Colonic mucosa (tissue), 4 donors: ENCODE measurements around the gene ADGRF4. TPM values are rescaled to one million over a fixed set of nuclear protein-coding genes. Genes with fewer than 3 reads are reported as not detected.

ENCODE experiments used
- DNase-seq: peaks from one replicate; pipeline ENCODE4 v3.0.0-alpha.2; 2020
- H3K27ac ChIP-seq: fragments of 200-600 bp; one replicate; pipeline ENCODE4 v1.8.0; 2021
- H3K27me3 ChIP-seq: fragments of 200-600 bp; one replicate; pipeline ENCODE4 v1.8.0; 2021
- H3K36me3 ChIP-seq: fragments of 200-600 bp; one replicate; pipeline ENCODE4 v1.8.0; 2021
- H3K4me1 ChIP-seq: fragments of 200-600 bp; one replicate; pipeline ENCODE4 v1.8.0; 2021; ENCODE audit warnings: mild to moderate bottlenecking
- H3K4me3 ChIP-seq: fragments of 200-600 bp; one replicate; pipeline ENCODE4 v1.8.0; 2021
- H3K9ac ChIP-seq, 2 donors: one replicate each; pipeline ENCODE4 v1.7.0; 2013; ENCODE audit warnings: control low read depth in 2 of 2, low read depth in 2 of 2, low read length in 2 of 2
- H3K9me3 ChIP-seq: fragments of 200-600 bp; one replicate; pipeline ENCODE4 v1.8.0; 2021
- intact Hi-C: fragments of 100-400 bp; cut with DNase I; formaldehyde crosslinking; loops from one replicate; pipeline ENCODE4 v1.14.1; 2022
- total RNA-seq, 2 donors: library from RNA; stranded (reverse); fragmentation: NEBNext Ultra II Directional in 1 of 2; extraction: Animal tissue kit (Norgen Biotek cat#: 25700) in 1 of 2; gene quantifications; one replicate each; pipeline ENCODE4 v1.2.1, GENCODE V29; 2021
- TF ChIP-seq, protein P1 (sequence below): fragments of 200-600 bp; IDR thresholded peaks from one replicate; pipeline ENCODE4 v1.8.0; 2022; ENCODE audit warnings: antibody characterized with exemption, mild to moderate bottlenecking
- donor health status: healthy.
- donor health status: DM: no; HTN: no; CAD: no.
- donor health status: DM: no; HTN: no; CAD: no.

The ADGRF4 gene
- total RNA-seq, 2 donors from 2014 or later = 1.6 to 1.9 TPM

DNA sequence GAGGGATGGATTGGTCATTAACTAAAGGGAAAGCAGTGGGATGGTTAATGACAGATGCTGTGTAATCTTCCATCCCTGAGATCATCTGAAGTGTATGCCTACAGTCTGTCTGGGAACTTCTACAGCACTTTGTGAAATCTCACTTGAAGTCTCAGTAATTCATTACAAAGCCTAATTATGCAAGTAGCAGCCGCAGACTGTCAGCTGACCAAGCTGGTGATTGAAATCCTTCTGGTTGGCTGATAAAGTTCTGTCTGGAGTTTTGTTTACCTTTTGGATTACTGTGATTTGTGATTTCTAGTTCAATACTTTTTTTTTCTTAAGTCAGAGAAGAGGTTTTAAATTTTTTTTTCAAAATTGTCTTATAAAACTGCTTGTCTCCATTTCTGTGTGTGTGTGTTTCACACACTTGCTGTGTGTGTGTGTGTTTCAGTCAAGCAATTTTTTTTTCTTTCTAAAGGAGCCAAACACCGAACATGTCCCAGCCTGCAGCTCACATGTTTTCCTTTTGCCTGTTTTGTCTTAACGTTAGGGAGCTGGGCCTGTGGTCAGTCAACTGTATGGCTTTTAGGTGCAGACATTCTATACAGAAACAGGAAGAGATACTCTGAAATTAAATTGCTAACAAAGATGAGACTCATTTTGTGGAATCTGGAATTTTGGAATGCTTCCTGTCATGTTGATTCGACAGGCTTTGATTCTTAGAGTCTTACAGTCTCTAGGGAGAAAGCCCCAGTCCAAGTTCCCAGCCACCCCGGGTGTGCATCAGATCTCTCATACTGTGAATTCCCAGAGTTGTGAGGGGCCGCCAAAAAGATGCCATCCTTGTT, 28.5 kb upstream of the ADGRF4 start:
- DNase-seq = no peak
- Histone ChIP-seq H3K9ac (no peak overlapping the region), H3K27ac (no peak overlapping the region), H3K9me3 (no peaks in the 10 kb centered on the region), H3K27me3 (no peaks in the 10 kb centered on the region), H3K4me3 (no peak overlapping the region), H3K4me1 (no peaks in the 10 kb centered on the region), H3K36me3 (no peaks in the 10 kb centered on the region)
- TF ChIP-seq, protein P1, sequence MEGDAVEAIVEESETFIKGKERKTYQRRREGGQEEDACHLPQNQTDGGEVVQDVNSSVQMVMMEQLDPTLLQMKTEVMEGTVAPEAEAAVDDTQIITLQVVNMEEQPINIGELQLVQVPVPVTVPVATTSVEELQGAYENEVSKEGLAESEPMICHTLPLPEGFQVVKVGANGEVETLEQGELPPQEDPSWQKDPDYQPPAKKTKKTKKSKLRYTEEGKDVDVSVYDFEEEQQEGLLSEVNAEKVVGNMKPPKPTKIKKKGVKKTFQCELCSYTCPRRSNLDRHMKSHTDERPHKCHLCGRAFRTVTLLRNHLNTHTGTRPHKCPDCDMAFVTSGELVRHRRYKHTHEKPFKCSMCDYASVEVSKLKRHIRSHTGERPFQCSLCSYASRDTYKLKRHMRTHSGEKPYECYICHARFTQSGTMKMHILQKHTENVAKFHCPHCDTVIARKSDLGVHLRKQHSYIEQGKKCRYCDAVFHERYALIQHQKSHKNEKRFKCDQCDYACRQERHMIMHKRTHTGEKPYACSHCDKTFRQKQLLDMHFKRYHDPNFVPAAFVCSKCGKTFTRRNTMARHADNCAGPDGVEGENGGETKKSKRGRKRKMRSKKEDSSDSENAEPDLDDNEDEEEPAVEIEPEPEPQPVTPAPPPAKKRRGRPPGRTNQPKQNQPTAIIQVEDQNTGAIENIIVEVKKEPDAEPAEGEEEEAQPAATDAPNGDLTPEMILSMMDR = no peak
- intact Hi-C loops = no loop called here

DNA sequence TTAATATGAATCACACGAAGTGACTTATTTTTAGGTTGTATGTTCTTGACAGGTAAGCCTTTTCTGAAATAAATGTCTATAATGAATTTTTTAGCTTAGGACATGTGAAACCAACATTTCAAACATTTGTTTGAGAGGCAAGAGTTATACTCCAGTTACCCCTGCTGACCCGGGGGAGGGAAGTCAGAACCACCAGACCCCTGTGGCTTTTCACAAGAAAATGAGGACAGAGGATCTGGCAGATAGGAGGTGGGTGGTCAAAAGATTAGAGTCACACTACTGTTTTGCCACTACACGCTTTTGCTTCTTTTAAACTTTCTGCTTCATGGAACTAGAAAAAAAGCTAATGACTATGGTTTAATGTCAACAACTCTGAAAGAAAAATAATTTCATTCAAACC, 27.5 kb upstream of the ADGRF4 start:
- no peak overlapping the region for H3K27ac ChIP-seq
- H3K4me3 ChIP-seq = no peak overlapping the region
- H3K36me3 ChIP-seq = no peaks in the 10 kb centered on the region
- intact Hi-C loops = no loop called here
- H3K9ac ChIP-seq = no peak overlapping the region
- no peaks in the 10 kb centered on the region for H3K27me3 ChIP-seq
- TF ChIP-seq, protein P1 = no peak
- DNase-seq = no peak
- no peaks in the 10 kb centered on the region for H3K4me1 ChIP-seq
- H3K9me3 ChIP-seq = no peaks in the 10 kb centered on the region

DNA sequence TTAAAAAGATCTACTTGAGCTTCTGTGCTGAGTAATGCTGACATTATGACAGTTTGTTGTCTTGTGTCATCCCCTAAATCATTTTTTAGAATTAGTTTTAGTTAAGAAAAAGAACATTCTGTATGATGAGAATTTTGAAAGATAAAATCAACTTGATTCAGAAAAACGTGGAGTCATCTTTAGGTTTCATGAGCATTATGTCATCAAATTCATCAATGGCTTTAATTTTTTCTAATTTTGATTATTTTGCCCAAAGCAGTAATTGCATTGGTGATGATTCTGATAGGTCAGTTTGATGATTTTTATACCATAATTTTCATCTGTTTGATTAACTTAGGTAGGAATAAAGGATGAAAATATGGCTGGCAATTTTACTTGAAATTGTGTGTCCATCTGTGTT, 26.6 kb upstream of the ADGRF4 start:
- intact Hi-C loops = no loop called here
- Histone ChIP-seq H3K27me3 (no peaks in the 10 kb centered on the region), H3K27ac (no peak overlapping the region), H3K4me3 (no peak overlapping the region), H3K36me3 (no peaks in the 10 kb centered on the region), H3K9me3 (no peaks in the 10 kb centered on the region), H3K4me1 (no peaks in the 10 kb centered on the region), H3K9ac (no peak overlapping the region)
- TF ChIP-seq, protein P1 = no peak
- DNase-seq = no peak

DNA sequence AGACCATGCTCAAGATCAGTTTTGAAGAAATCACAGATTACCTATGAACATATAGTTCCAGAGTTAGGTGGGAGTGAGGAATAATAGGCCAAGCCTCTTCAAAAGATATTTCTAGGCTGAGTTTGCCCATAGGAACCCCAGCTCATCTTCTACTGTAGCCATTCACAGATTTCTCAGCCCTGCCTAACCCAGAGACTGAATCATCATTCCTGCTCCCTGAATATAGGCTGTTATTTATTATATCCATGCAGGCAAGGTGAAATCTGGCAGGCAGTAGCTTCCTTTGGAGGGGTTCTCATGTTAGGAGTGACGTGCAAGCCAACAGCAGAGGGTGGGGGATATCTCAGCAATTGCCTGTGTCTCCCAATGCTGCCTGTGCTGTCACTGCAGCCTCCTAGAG, 25.6 kb upstream of the ADGRF4 start:
- Histone ChIP-seq H3K9me3 (no peaks in the 10 kb centered on the region), H3K27ac (no peak overlapping the region), H3K36me3 (no peaks in the 10 kb centered on the region), H3K9ac (no peak overlapping the region), H3K4me1 (no peaks in the 10 kb centered on the region), H3K27me3 (no peaks in the 10 kb centered on the region), H3K4me3 (no peak overlapping the region)
- TF ChIP-seq, protein P1 = no peak
- DNase-seq = no peak
- intact Hi-C loops = no loop called here

DNA sequence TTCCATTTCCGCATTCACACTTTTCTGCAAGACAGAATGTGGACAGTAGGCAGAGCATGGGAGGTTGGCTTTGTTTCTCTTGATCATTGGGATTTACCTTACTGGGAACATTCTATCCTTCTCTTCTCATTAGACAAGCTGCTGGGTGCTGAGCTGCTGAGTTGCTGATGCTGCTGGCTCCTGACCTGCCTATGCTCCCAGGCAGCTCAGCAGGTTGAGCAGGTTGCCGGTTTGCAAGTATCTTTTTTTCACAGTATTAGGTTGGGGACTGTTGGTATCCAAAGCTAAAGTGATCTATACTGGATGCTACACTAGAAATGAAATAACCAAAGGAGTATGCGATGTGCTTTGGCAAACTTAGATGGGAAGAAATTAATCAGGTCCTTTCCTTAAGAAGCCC, 23.7 kb upstream of the ADGRF4 start:
- H3K36me3 ChIP-seq = no peaks in the 10 kb centered on the region
- intact Hi-C loops = no loop called here
- H3K4me1 ChIP-seq = no peaks in the 10 kb centered on the region
- no peaks in the 10 kb centered on the region for H3K27me3 ChIP-seq
- no peaks in the 10 kb centered on the region for H3K9me3 ChIP-seq
- DNase-seq = no peak
- no peak overlapping the region for H3K4me3 ChIP-seq
- TF ChIP-seq, protein P1 = no peak
- no peak overlapping the region for H3K27ac ChIP-seq
- H3K9ac ChIP-seq = no peak overlapping the region
